Subcutaneous adipose tissue (tissue), 4 donors: ENCODE results near the gene TLR3. TPM values are rescaled to one million over a fixed set of nuclear protein-coding genes. Genes with fewer than 3 reads are reported as not detected.

ENCODE experiments used
- small RNA-seq: library from RNA; depleted of rRNA; stranded (forward); fragments of <200 nt; gene quantifications from one replicate; pipeline ENCODE3, GENCODE V24; 2016
- total RNA-seq, 4 donors: library from RNA; depleted of rRNA; stranded (reverse); fragments of >200 nt; gene quantifications; one replicate each; pipeline ENCODE4 v1.1.0, GENCODE V29; 2016
- TF ChIP-seq, protein P1 (sequence below): fragments of 450-650 bp; IDR thresholded peaks from one replicate; pipeline ENCODE4 v1.5.1; 2016; ENCODE audit warnings: low read depth, mild to moderate bottlenecking, control low read depth, antibody characterized with exemption, moderate library complexity

Gene TLR3
- total RNA-seq, 4 donors from 2014 or later = 4.1 to 12.2 (median 8.1) TPM

DNA sequence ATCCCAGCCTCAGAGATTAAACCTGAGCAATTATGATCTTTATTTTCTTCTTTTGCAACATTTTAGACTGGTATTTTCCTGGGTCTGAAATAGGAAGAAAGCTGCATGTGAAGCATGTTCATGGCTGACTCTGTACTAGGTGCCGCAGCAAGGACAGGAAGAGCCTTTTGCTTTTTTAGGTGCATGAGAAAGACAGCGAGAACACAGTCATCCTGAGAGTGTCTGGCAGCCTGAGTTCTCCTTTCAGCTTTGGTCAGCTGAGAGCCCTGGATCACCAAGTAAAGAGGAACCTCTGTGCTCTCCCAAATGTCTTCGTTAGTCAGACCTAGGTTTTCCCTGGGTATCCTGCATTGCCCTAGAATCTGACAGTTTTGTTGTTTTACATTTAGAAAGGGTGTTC is 65.3 kb downstream of the TLR3 start:
- TF ChIP-seq, protein P1, sequence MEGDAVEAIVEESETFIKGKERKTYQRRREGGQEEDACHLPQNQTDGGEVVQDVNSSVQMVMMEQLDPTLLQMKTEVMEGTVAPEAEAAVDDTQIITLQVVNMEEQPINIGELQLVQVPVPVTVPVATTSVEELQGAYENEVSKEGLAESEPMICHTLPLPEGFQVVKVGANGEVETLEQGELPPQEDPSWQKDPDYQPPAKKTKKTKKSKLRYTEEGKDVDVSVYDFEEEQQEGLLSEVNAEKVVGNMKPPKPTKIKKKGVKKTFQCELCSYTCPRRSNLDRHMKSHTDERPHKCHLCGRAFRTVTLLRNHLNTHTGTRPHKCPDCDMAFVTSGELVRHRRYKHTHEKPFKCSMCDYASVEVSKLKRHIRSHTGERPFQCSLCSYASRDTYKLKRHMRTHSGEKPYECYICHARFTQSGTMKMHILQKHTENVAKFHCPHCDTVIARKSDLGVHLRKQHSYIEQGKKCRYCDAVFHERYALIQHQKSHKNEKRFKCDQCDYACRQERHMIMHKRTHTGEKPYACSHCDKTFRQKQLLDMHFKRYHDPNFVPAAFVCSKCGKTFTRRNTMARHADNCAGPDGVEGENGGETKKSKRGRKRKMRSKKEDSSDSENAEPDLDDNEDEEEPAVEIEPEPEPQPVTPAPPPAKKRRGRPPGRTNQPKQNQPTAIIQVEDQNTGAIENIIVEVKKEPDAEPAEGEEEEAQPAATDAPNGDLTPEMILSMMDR = no peak

DNA sequence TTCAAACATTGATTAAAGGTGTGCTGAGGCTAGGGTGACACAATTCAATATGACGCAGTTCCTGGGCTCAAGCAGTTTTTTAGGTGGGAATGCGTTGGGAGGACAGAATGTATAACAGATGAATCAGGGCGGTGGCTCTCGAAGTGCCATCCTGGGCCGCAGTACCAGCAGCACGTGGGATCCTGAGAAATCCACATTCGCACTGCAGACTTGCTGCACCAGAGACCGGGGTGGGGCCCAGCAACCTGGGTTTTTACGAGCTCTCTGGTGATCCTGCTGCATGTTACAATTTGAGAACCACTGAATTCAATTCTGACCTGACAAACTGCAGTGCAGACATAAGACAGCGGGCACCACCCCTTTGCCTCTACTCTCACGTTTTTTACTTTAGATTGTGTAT is 65.9 kb downstream of the TLR3 start:
- TF ChIP-seq, protein P1 = no peak

DNA sequence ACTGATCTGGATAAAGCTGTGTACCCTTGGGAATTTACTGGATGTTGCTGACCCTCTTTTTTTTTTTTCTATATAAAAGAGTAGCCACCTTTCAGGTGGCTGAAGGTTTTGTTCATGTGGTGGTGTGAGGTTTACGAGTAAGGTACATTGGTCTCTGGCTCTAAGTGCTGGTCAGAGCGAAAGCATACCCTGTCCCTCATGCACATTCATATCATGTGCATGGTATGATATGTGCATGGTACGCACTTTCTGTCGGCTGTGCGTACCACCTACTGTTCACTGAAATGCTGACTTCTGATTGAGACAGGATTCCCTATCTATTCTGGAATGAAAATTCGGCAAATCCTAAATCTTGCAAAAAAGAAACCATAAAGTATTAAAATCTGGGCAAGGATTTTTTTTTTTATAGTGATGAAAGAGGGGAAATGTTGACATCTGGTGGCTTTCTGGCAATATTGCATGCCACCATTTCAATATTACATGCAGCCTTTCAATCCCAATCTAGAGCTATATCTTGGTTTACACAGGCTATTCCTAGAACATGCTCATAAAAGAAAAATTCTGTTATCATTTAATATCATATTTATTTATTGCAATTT is 68.3 kb downstream of the TLR3 start:
- TF ChIP-seq, protein P1 = no peak

Small RNAs within 50 kb of the gene (small RNA-seq; reads per million reads assigned to genes)
- not detected for gene RF00322
- not detected for gene RNU4-64P

Other genes with a start within 250 kb of the TLR3 start
- gene FAM149A, start 35.5 kb downstream of the TLR3 start, total RNA-seq = 10 to 100 TPM; 10.2 to 19.8 (median 14.3) TPM
- 10 to 100 TPM; 22.2 to 36.4 (median 31.9) TPM for gene CYP4V2, start 122.4 kb downstream of the TLR3 start, total RNA-seq
- gene KLKB1, start 158.4 kb downstream of the TLR3 start, total RNA-seq = under 1 TPM in 2 of 4 donors, not detected in 2; 0.66 to 0.68 TPM
- not detected for gene F11, start 197.0 kb downstream of the TLR3 start, total RNA-seq